ENCODE measurements around the gene TMPRSS7.

Gene TMPRSS7

DNA sequence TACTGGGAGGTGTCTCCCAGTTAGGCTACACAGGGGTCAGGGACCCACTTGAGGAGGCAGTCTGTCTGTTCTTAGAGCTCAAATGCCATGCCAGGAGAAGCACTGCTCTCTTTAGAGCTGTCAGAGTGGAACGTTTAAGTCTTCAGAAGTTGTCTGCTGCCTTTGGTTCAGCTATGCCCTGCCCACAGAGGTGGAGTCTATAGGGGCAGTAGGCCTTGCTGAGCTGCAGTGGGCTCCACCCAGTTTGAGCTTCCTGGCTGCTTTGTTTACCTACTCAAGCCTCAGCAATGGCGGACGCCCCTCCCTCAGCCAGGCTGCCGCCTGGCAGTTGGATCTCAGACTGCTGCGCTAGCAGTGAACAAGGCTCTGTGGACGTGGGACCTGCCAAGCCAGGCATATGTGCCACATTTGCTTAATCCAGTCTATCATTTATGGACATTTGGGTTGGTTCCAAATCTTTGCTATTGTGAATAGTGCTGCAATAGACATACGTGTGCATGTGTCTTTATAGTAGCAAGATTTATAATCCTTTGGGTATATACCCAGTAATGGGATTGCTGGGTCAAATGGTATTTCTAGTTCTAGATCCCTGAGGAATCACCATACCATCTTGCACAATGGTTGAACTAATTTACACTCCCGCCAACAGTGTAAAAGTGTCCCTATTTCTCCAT is 38.0 kb downstream of the TMPRSS7 start:
- peak; percentile 15 to 41 for DNase-seq (ENCODE audit: low read depth in 2 of 2)

DNA sequence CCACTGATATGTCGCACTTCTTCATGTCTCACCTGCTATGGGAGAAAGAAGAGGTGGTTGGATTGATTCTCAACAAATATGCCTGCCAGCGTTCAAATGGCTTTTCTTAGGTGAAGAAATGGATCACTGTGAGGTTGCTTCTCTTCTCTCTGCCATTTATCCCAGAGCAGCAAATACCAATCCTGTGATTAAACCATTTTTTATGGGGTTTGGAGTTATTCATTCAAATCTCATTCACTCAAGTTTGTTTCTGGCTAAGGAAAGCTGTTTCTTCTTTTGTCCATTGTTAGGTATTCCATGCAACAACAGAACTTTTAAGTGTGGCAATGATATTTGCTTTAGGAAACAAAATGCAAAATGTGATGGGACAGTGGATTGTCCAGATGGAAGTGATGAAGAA is 39.5 kb downstream of the TMPRSS7 start:
- DNase-seq (ENCODE audit: low read depth in 2 of 2): no peak

GRCh38 chr3:112074616-112075497 is 40.3 kb downstream of the TMPRSS7 start:
- DNase-seq (ENCODE audit: low read depth in 2 of 2): no peak

- DNase-seq (ENCODE audit: low read depth in 2 of 2): no peak
Observed at GRCh38 chr3:112078125-112079083, 43.9 kb downstream of the TMPRSS7 start.

DNA sequence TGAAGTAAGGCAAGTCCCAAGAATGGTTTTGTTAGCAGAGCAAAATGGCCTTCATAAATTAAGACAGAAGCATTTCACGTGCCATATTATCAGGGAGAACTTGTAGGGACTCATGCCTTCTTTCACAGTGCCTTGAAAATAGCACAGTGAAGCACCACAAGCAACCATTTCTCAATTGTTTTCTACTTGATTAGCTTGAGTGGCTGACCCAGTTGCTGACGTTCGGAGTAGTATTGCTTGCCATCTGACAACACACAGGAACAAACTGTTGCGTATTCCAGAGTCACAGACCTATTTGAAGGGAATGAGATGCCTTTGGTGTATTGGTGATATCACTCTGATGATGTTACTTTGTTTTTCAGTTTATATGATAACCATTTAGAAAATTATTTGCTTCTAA is 48.7 kb downstream of the TMPRSS7 start:
- DNase-seq (ENCODE audit: low read depth in 2 of 2): no peak

- DNase-seq (ENCODE audit: low read depth in 2 of 2): no peak
Observed at GRCh38 chr3:112084980-112085705, 50.6 kb downstream of the TMPRSS7 start.

DNA sequence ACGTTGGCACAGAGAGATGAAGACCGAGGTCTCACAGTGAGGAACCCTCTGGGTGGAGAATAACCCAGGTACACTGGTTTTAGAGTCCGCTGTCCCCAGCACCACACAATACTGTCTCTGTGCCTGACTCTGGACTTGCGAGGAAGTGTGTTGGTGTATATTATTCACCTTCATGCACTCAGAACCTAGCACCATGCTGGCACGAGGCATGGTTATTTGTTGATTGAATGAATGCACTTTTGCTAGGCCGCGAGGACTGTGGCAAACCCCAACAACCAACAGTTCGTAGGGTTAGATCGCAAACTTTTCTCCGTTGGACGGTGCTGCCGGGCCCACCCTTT is 51.2 kb downstream of the TMPRSS7 start:
- no peak for DNase-seq (ENCODE audit: low read depth in 2 of 2)

DNA sequence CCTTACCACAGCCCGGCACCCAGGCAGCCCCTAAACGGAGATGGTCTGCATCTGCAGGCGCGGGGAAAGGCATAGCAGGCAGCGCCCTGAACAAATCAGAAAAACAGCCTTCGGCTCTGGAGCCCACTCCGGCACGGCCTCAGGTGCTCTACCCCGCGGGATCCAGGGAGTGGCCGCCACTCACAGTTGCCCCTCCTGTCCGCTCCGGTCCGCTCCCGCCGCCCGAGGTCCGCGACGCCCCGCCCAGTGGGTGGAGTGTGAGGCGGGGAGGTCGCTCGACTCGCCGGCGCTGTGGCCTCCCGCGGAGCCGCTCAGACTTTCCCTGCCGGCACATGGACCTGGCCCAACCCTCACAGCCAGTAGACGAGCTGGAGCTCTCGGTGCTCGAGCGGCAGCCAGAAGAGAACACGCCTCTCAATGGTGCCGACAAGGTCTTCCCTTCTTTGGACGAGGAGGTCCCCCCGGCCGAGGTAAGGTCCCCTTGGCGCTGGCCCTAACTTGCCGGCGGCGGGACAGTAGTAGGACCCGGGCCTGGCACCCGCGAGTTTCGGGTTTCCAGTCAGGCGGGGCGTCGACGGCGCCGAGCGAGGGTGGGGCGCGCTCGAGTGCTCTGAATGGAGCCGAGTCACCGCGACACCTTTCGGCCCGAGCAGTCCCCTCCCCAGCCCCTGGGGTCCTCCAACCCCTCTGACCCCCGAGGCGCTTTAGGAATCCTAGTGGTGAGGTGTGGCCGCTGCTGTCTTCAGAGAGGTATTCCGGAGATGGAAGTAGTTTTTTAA is 51.7 kb downstream of the TMPRSS7 start, which contains the start of gene C3orf52:
TSS of gene C3orf52 (plus strand) at position 314 of the 779 bp plus-strand sequence. CDS start at position 333, 19 bp downstream.
- peak; percentile 42 to 46 for DNase-seq (ENCODE audit: low read depth in 2 of 2)

DNA sequence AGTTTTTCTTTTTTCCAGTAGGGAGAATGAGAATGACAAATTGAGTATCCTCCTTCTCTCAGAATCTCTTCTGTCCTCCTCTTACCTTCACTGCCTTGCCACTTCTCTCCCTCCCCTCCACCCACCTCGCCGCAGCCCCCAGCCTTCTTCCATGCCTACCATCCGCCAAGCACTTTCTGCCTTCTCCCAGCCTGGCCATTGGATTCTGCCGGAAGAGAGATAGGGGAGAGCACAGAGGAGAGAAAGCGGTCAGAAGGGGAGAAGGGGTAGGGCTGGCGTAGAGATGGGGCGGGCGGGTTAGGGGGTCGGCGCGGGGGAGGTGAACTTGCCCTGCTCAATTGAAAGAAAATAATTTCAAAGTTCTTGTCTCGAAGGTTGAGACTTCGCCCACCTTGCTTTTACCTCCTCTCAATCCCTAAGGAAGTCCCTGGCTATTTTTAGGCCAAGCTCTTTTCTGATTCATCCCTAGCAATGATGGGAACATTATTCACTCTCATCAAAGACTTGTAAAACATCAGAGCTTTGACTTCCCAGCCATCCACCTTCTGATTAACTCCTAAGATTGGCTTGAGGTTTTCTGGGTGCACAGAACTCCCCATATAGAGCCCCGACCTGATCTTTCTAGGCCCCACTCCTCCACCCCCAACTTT is 52.5 kb downstream of the TMPRSS7 start:
- no peak for DNase-seq (ENCODE audit: low read depth in 2 of 2)

DNA sequence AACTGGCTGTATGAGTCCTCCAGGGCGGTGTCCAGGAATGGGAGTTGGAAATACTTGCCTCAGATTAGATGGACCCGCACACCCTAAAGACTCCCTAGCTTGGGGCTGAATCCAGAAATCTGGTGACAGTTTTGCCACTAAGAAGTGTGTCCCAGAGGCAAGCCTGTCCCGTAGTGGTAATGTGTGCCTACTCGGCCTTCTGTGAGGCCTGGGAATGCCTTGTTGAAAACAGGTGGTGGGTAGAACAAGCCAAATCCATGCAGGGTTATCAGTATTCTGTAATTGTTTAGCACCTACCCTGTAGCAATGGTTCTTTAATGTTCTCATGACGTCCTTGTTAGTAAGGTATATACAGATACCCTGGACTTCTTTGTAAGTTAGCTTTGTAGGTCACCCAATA is 53.2 kb downstream of the TMPRSS7 start:
- no peak for DNase-seq (ENCODE audit: low read depth in 2 of 2)

DNA sequence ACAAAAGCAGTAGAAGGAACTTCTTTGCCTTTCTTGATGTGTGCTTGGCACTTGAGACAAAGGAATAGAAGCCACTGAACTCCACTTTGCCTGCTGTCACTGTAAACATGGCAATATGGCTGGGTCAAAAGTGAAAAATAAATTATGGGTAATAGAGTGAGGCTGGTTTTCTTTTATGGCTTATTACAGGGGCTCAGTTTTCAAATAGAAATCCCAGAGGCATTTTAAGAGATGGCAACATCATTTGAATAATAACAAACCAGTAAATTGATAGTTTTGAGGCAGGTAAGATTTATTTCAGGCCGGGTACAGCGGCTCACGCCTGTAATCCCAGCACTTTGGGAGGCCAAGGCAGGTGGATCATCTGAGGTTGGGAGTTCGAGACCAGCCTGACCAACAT is 54.4 kb downstream of the TMPRSS7 start:
- DNase-seq (ENCODE audit: low read depth in 2 of 2): no peak

DNA sequence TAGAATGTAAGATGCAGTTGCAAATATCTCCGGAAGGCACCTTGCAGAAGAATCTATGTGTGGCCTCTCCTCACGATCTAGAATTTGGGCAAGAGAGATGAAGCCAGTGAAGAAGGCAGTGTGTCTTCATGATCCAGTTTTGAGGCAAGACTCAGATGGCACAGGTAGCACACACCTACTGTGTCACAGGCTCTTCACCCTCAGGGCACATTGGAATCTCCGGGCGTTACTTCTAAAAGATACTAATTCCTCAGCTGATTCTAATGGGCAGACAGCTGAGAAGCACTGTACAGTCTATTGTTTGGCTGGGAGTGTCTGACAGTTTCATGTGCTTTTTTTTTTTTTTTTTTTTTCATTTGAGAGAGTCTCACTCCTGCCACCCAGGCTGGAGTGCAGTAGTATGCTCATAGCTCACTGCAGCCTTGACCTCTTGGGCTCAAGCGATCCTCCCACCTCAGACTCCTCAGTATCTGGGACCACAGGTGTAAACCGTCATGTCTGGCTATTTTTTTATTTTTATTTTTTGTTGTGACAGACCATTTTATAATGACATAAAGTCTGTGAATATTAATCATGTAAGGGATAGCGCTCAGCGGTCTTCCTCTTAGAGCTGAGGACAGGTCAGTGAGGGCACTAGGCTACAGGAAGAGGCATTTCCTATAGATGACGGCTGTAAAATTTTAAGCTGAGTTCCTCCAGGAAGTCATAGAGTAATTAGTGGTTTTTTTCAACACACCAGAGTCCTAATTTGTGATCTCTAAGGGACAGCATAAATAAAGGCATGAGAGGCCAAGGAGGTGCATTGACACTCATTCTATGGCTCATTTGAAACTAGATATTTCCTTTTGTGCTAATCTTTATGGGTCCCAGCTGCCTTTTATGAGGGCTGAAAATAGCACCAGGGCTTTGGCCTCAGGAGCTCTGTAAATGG is 55.7 kb downstream of the TMPRSS7 start:
- DNase-seq (ENCODE audit: low read depth in 2 of 2): no peak

DNA sequence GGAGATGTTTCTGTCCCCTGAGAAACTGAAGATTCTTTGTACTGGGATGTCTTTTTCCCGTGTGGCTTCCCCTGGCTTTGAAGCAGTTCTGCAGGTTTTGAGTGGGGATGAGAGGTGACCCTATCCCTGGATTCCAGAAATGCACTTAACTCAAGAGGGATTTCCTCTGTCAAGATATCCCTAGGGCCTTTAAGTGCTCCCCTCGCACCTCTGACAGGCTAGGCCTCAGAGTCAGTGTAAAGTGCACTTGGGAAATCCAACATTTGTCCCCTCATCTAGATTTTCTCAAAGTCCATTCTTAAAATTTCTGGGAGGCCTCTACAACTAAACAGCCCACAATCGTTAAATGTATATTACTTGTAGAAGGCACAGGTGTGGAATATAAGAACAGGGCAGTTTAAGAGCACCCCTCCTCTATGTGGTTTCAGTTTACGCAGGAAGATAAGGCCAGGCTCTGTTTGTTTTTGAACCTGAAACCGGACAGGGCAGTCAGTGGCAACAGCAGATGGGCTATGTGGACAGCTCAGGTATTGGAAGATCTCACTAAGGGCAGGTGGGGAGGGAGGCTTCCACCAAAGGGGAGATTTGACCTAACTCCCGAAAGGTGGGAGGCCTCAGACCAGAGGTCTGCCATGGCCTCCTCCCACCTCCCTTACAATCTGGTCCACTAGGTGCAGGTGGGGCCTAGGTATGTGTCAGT is 56.5 kb downstream of the TMPRSS7 start:
- DNase-seq (ENCODE audit: low read depth in 2 of 2): no peak

GRCh38 chr3:112092496-112093179 is 58.1 kb downstream of the TMPRSS7 start:
- no peak for DNase-seq (ENCODE audit: low read depth in 2 of 2)

GRCh38 chr3:112093180-112093522 is 58.6 kb downstream of the TMPRSS7 start:
- DNase-seq (ENCODE audit: low read depth in 2 of 2): no peak

GRCh38 chr3:112095731-112096130 is 61.2 kb downstream of the TMPRSS7 start:
- DNase-seq (ENCODE audit: low read depth in 2 of 2): no peak

DNA sequence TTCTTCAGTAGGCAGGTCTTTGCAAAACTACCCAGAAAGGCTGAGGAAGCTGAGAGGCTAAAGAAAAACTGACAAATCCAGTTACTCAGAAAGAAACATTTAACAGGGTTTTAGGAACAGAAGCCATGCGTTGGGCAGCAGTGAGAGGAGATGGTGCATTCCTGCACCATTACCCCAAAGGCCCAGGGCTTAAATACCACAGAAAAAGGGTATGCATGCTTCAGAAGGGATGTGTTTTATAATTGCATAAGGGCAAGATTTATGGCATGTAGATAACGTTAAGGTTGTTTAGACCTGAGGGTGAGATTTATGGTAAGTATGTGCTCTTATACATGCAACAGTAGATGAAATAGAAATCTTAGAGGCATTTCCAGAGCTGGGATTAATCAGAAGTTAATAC is 61.6 kb downstream of the TMPRSS7 start:
- DNase-seq (ENCODE audit: low read depth in 2 of 2): no peak

GRCh38 chr3:112097378-112097777 is 62.8 kb downstream of the TMPRSS7 start:
- no peak for DNase-seq (ENCODE audit: low read depth in 2 of 2)
